Nephron (organoid): Measurements from ENCODE around the gene ZNF516.

Experiments used
- H3K27ac Mint-ChIP-seq, 3 experiments: 2 replicates each; pipeline ENCODE4 v1.8.0; 2020; ENCODE audit warnings: mixed read lengths in 3 of 3, mild to moderate bottlenecking in 2 of 3, moderate library complexity in 1 of 3
- H3K27me3 Mint-ChIP-seq: 2 replicates; pipeline ENCODE4 v1.8.0; 2021; ENCODE audit warnings: low read depth, mild to moderate bottlenecking, moderate library complexity, mixed read lengths
- H3K36me3 Mint-ChIP-seq: 2 replicates; pipeline ENCODE4 v1.8.0; 2020; ENCODE audit warnings: low read depth, mixed read lengths
- H3K4me1 Mint-ChIP-seq: 2 replicates; pipeline ENCODE4 v1.8.0; 2020; ENCODE audit warnings: mixed read lengths
- H3K4me3 Mint-ChIP-seq, 3 experiments: 2 replicates each; pipeline ENCODE4 v1.8.0; 2020; ENCODE audit warnings: mild to moderate bottlenecking in 3 of 3, mixed read lengths in 3 of 3, moderate library complexity in 2 of 3
- H3K9me3 Mint-ChIP-seq: 2 replicates; pipeline ENCODE4 v1.8.0; 2020; ENCODE audit warnings: mixed read lengths
- TF ChIP-seq, protein P1 (sequence below), 3 experiments: fragments of 200-600 bp; sonication (generic); IDR thresholded peaks; one replicate each; pipeline ENCODE4 v1.5.0; 2021; ENCODE audit warnings: antibody characterized with exemption in 3 of 3; ENCODE audit not compliant: unreplicated experiment in 3 of 3

The ZNF516 gene

DNA sequence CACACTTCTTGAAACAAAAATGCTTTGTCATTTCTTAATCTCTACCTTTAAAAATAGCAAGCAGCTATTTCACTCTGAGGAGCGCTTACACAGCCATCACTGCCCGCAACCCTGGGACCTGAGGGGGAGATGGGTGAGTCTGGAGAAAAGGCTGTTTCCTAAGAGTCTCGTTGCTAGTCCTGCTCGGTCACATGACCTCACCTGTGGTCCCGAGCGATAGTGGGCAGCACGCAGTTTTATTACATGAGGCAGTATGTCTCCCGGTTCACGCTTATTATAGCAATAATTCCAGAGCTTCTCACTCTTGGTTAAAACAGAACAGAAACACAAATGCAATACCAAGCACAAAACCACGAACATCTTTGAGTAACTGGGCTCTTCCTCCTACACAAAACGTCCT lies 105.3 kb downstream of the ZNF516 start:
- Mint-ChIP-seq H3K4me1 (peaks cover 27% of the 10 kb centered on the region), H3K36me3 (peaks cover 57% of the 10 kb centered on the region), H3K27me3 (no peaks in the 10 kb centered on the region), H3K9me3 (no peaks in the 10 kb centered on the region), H3K27ac (peak overlapping the region; percentile 7 to 41 (median 32)), H3K4me3 (no peak overlapping the region)
- TF ChIP-seq, protein P1, sequence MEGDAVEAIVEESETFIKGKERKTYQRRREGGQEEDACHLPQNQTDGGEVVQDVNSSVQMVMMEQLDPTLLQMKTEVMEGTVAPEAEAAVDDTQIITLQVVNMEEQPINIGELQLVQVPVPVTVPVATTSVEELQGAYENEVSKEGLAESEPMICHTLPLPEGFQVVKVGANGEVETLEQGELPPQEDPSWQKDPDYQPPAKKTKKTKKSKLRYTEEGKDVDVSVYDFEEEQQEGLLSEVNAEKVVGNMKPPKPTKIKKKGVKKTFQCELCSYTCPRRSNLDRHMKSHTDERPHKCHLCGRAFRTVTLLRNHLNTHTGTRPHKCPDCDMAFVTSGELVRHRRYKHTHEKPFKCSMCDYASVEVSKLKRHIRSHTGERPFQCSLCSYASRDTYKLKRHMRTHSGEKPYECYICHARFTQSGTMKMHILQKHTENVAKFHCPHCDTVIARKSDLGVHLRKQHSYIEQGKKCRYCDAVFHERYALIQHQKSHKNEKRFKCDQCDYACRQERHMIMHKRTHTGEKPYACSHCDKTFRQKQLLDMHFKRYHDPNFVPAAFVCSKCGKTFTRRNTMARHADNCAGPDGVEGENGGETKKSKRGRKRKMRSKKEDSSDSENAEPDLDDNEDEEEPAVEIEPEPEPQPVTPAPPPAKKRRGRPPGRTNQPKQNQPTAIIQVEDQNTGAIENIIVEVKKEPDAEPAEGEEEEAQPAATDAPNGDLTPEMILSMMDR (IDR thresholded peaks at IDR 0.05; ENCODE audit: unreplicated experiment in 3 of 3) = no peak

DNA sequence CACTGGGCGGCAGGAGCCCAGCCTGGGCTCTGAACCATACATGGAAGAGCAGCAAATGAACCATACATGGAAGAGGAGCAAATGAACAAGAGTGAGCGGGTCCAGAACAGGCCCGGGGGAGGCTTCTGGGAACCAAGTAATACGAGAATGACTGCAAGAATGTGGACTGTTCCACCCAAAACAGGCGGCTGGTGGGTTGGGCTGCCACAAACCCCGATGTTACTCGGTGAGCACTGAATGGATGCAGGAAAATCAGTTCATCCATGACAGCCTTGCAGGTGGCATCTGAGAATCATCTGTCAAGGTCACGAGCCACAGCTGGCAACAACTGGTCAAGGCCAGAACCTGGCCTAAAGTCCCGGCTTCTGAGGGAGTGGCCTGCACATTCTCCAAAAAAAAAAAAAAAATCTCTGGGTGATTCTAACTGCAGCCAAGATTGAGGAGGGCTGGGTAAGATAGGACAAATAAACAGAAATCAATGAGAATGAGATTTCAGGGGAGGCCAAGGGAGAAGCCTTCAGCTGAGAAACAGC lies 106.1 kb downstream of the ZNF516 start:
- TF ChIP-seq, protein P1 (IDR thresholded peaks at IDR 0.05; ENCODE audit: unreplicated experiment in 3 of 3) = no peak
- H3K4me1 Mint-ChIP-seq = peaks cover 27% of the 10 kb centered on the region
- H3K27ac Mint-ChIP-seq = peak overlapping the region; percentile 7 to 41 (median 32)
- no peaks in the 10 kb centered on the region for H3K9me3 Mint-ChIP-seq
- no peak overlapping the region for H3K4me3 Mint-ChIP-seq
- no peaks in the 10 kb centered on the region for H3K27me3 Mint-ChIP-seq
- peaks cover 57% of the 10 kb centered on the region for H3K36me3 Mint-ChIP-seq

DNA sequence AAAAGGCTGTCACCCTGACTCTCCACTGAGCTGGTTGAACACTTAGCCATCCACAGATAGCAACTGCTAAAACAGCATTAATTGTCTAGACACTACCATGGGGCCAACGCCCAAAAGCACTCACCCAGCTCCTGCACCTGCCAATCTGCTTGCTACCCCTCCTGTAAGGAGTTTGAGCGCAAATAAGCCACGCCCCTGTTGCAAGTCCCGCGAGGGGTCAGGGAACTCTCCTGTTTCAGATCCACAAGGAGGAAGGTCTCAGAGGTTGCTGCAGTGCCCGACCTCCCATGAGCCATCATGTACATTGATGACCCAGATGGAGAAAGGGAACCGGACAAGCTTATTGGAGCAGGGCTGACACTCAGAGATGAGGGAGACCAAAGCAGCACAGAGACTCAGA lies 106.8 kb downstream of the ZNF516 start:
- TF ChIP-seq, protein P1 (IDR thresholded peaks at IDR 0.05; ENCODE audit: unreplicated experiment in 3 of 3) = no peak
- Mint-ChIP-seq H3K36me3 (peaks cover 57% of the 10 kb centered on the region), H3K9me3 (no peaks in the 10 kb centered on the region), H3K4me1 (peaks cover 27% of the 10 kb centered on the region), H3K4me3 (no peak overlapping the region), H3K27ac (no peak overlapping the region), H3K27me3 (no peaks in the 10 kb centered on the region)

DNA sequence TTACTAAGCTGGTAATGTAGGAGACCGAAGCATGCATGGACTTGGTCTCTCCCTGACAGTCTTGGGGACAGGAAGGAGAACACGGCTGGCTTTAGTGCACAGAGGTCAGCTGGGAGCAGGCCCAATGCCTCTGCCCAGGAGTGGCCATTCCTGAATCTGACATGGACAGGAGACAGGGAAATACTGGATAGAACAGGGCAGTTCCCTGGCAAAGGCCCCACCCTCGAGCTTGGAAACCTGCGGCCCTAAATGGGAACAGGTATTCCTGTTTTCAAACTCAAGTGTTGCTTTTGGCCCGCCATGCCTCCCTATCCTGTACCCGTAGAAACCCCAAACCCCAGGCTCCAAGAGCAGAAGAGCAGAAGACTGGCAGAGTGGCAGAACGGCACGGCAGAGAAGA lies 107.4 kb downstream of the ZNF516 start:
- H3K9me3 Mint-ChIP-seq = no peaks in the 10 kb centered on the region
- H3K36me3 Mint-ChIP-seq = peaks cover 57% of the 10 kb centered on the region
- H3K4me3 Mint-ChIP-seq = no peak overlapping the region
- TF ChIP-seq, protein P1 (IDR thresholded peaks at IDR 0.05; ENCODE audit: unreplicated experiment in 3 of 3) = no peak
- H3K27me3 Mint-ChIP-seq = no peaks in the 10 kb centered on the region
- H3K4me1 Mint-ChIP-seq = peaks cover 27% of the 10 kb centered on the region
- no peak overlapping the region for H3K27ac Mint-ChIP-seq

DNA sequence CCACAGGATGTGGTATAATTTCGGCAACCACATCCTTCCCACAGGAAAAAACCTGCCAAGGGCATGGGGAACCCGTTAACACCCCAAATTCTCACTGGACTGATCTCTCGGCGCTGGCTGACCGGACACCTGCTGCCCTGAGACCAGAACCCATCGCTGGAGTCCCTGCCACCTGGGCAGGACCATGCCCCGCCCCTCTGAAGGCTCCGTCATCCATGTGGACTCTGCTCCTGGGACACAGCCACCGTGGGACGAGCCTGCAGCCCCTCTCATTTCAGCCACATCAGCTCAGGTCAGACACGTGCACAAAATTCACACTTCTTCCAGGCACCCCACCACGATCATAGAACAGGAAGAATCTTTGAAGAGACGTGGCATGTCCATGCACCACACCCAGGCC lies 108.2 kb downstream of the ZNF516 start:
- no peaks in the 10 kb centered on the region for H3K27me3 Mint-ChIP-seq
- peaks cover 27% of the 10 kb centered on the region for H3K4me1 Mint-ChIP-seq
- TF ChIP-seq, protein P1 (IDR thresholded peaks at IDR 0.05; ENCODE audit: unreplicated experiment in 3 of 3) = no peak
- peaks cover 54% of the 10 kb centered on the region for H3K36me3 Mint-ChIP-seq
- H3K27ac Mint-ChIP-seq = no peak overlapping the region
- no peak overlapping the region for H3K4me3 Mint-ChIP-seq
- H3K9me3 Mint-ChIP-seq = no peaks in the 10 kb centered on the region

DNA sequence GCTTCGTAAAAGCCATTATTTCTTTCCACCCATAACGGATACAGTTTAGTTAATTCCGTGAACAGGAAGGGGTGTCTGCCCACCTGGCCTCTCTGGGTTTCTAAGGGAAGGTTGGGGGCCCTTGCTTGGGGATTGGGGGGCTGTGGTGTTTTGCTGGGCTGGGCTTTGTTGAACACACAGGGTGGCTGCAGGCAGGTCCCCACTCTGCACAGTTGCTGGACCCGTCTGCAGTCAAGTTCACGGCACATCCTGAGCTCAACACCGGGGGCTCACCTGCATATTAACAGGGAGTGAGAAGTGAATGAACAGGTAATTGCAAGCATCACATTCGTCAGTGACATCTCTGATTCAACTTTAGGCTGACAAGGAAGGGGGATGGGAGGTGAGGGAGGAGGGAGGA lies 109.0 kb downstream of the ZNF516 start:
- no peak overlapping the region for H3K27ac Mint-ChIP-seq
- H3K4me1 Mint-ChIP-seq = peaks cover 25% of the 10 kb centered on the region
- no peaks in the 10 kb centered on the region for H3K27me3 Mint-ChIP-seq
- H3K36me3 Mint-ChIP-seq = peaks cover 46% of the 10 kb centered on the region
- TF ChIP-seq, protein P1 (IDR thresholded peaks at IDR 0.05; ENCODE audit: unreplicated experiment in 3 of 3) = no peak
- H3K9me3 Mint-ChIP-seq = no peaks in the 10 kb centered on the region
- H3K4me3 Mint-ChIP-seq = no peak overlapping the region
